ENCODE data around the gene CLIP1.

- no peak for TF ChIP-seq CTCF (IDR thresholded peaks at IDR 0.05; ENCODE audit: low read length)
- TF ChIP-seq EZH2 (optimal IDR thresholded peaks at IDR 0.05; ENCODE audit: low read depth, low read length): no peak
Observed at GRCh38 chr12:122460641-122461040, 38.2 kb upstream of the CLIP1 start.
